Measurements from ENCODE around the gene SYT5. TPM values are rescaled to one million over a fixed set of nuclear protein-coding genes. Genes with fewer than 3 reads are reported as not detected.

SYT5 gene
- total and polyA plus RNA-seq, 2 donors (not counting 3 experiments of a cell fraction or from before 2014, with no cell fraction given) = 0.42 TPM; not detected in 1

- H3K9me1 ChIP-seq (replicated peaks; ENCODE audit: control insufficient read depth, extremely low read depth, insufficient read depth, low read length) = no peaks in the 10 kb centered on the region
- CTCF ChIA-PET = interaction anchor here (0.6 to 2.9 kb wide), 12 partner anchors 7 to 652 kb away, joined by 3 to 51 read pairs (median 5); partner anchors contain the start of genes PPP1R12C and RDH13
- H4K20me1 ChIP-seq (replicated peaks; ENCODE audit: control insufficient read depth, extremely low read depth, insufficient read depth, low read length) = no peaks in the 10 kb centered on the region
- H3K36me3 ChIP-seq (ENCODE audit: control insufficient read depth in 2 of 2, extremely low read depth in 1 of 2, insufficient read depth in 2 of 2, low read length in 2 of 2) = no peaks in the 10 kb centered on the region
- H3K27me3 ChIP-seq (ENCODE audit: control insufficient read depth in 2 of 2, insufficient read depth in 2 of 2, low read length in 2 of 2) = peaks cover 0 to 4% of the 10 kb centered on the region in 2 experiments
- dilution Hi-C loops (cut with MboI; ENCODE audit: extremely low pct_ligation_motif_present, low sequenced_read_pairs) = no loop called here
- H3K9ac ChIP-seq (replicated peaks; ENCODE audit: extremely low read depth, insufficient read depth, low read length) = no peak overlapping the region
- POLR2A ChIA-PET = no interaction called here
- H3K4me3 ChIP-seq (replicated peaks in 1 of 3; ENCODE audit: insufficient read depth in 1 of 3, low read depth in 1 of 3, low read length in 3 of 3) = no peak overlapping the region
- BruUV-seq (replicated peaks) = no TSS peak
- intact Hi-C loops (cut with micrococcal nuclease) = loop anchor here (10.0 kb wide), 1 partner anchor 459 kb away; no protein-coding TSS in a partner anchor
- TF ChIP-seq POLR2AphosphoS5 (IDR thresholded peaks at IDR 0.05; ENCODE audit: insufficient read depth, low read depth, low read length) = no peak
- no peak for FAIRE-seq
- H3K4me2 ChIP-seq (ENCODE audit: insufficient read depth, low read length) = no peak overlapping the region
- no peak overlapping the region for H3K27ac ChIP-seq (ENCODE audit: insufficient read depth, low read depth, low read length)
- no peaks in the 10 kb centered on the region for H3K4me1 ChIP-seq (ENCODE audit: control insufficient read depth, extremely low read depth, insufficient read depth, low read length)
- DNase-seq (ENCODE audit: low read depth, low spot score) = no peak
- H3K9me3 ChIP-seq (replicated peaks; ENCODE audit: control insufficient read depth, insufficient read depth, low read length) = no peaks in the 10 kb centered on the region
- no peak overlapping the region for H2AFZ ChIP-seq (ENCODE audit: low read depth, low read length)
- no peaks in the 10 kb centered on the region for H3K79me2 ChIP-seq (ENCODE audit: control insufficient read depth, insufficient read depth, low read length)
Observed at GRCh38 chr19:55133639-55134444, 46.2 kb downstream of the SYT5 start.

GRCh38 chr19:55132453-55133129, 47.5 kb downstream of the SYT5 start:
- DNase-seq (ENCODE audit: low read depth, low spot score) (no peak), FAIRE-seq (no peak)
- CTCF ChIA-PET = interaction anchor here (0.7 to 2.9 kb wide), 13 partner anchors 9 to 655 kb away, joined by 3 to 51 read pairs (median 5); partner anchors contain the start of genes PPP1R12C and RDH13
- no peak overlapping the region for H2AFZ ChIP-seq (ENCODE audit: low read depth, low read length)
- no peak overlapping the region for H3K9ac ChIP-seq (replicated peaks; ENCODE audit: extremely low read depth, insufficient read depth, low read length)
- no peaks in the 10 kb centered on the region for H4K20me1 ChIP-seq (replicated peaks; ENCODE audit: control insufficient read depth, extremely low read depth, insufficient read depth, low read length)
- H3K4me2 ChIP-seq (ENCODE audit: insufficient read depth, low read length) = no peak overlapping the region
- peaks cover 0 to 4% of the 10 kb centered on the region in 2 experiments for H3K27me3 ChIP-seq (ENCODE audit: control insufficient read depth in 2 of 2, insufficient read depth in 2 of 2, low read length in 2 of 2)
- no peaks in the 10 kb centered on the region for H3K4me1 ChIP-seq (ENCODE audit: control insufficient read depth, extremely low read depth, insufficient read depth, low read length)
- no peak overlapping the region for H3K27ac ChIP-seq (ENCODE audit: insufficient read depth, low read depth, low read length)
- no peaks in the 10 kb centered on the region for H3K36me3 ChIP-seq (ENCODE audit: control insufficient read depth in 2 of 2, extremely low read depth in 1 of 2, insufficient read depth in 2 of 2, low read length in 2 of 2)
- no TSS peak for BruUV-seq (replicated peaks)
- no peak for TF ChIP-seq MYC (IDR thresholded peaks at IDR 0.05; ENCODE audit: low read depth, low read length)
- TF ChIP-seq CTCF (IDR thresholded peaks at IDR 0.05; ENCODE audit: extremely low read depth in 1 of 2, insufficient read depth in 1 of 2, low read depth in 1 of 2, low read length in 2 of 2) = peak; percentile 15 to 23
- POLR2A ChIA-PET = no interaction called here
- dilution Hi-C loops (cut with MboI; ENCODE audit: extremely low pct_ligation_motif_present, low sequenced_read_pairs) (no loop called here), intact Hi-C loops (cut with micrococcal nuclease) (loop anchor here (1.0 to 10.0 kb wide), 3 partner anchors 44 to 651 kb away; no protein-coding TSS in a partner anchor)
- H3K9me1 ChIP-seq (replicated peaks; ENCODE audit: control insufficient read depth, extremely low read depth, insufficient read depth, low read length) = no peaks in the 10 kb centered on the region
- no peaks in the 10 kb centered on the region for H3K9me3 ChIP-seq (replicated peaks; ENCODE audit: control insufficient read depth, insufficient read depth, low read length)
- H3K79me2 ChIP-seq (ENCODE audit: control insufficient read depth, insufficient read depth, low read length) = no peaks in the 10 kb centered on the region
- H3K4me3 ChIP-seq (replicated peaks in 1 of 3; ENCODE audit: insufficient read depth in 1 of 3, low read depth in 1 of 3, low read length in 3 of 3) = no peak overlapping the region

All from endothelial cell of umbilical vein (primary cell).